ES-I3 (cell line): ENCODE measurements around the gene ID3.

Experiments
- H3K36me3 ChIP-seq: 2 replicates; pipeline ENCODE4 v1.6.1; 2013; ENCODE audit warnings: mild to moderate bottlenecking, low read length, control low read depth, moderate library complexity; ENCODE audit not compliant: insufficient read depth
- H3K4me1 ChIP-seq: 2 replicates; pipeline ENCODE4 v1.6.1; 2013; ENCODE audit warnings: mild to moderate bottlenecking, control low read depth, low read length; ENCODE audit not compliant: insufficient read depth
- H3K9ac ChIP-seq: 2 replicates; pipeline ENCODE4 v1.6.1; 2013; ENCODE audit warnings: low read depth, mild to moderate bottlenecking, low read length, moderate library complexity
- H3K9me3 ChIP-seq: 2 replicates; pipeline ENCODE4 v1.6.1; 2013; ENCODE audit warnings: mild to moderate bottlenecking, low read length, moderate library complexity; ENCODE audit not compliant: control insufficient read depth, insufficient read depth

ID3 gene

DNA sequence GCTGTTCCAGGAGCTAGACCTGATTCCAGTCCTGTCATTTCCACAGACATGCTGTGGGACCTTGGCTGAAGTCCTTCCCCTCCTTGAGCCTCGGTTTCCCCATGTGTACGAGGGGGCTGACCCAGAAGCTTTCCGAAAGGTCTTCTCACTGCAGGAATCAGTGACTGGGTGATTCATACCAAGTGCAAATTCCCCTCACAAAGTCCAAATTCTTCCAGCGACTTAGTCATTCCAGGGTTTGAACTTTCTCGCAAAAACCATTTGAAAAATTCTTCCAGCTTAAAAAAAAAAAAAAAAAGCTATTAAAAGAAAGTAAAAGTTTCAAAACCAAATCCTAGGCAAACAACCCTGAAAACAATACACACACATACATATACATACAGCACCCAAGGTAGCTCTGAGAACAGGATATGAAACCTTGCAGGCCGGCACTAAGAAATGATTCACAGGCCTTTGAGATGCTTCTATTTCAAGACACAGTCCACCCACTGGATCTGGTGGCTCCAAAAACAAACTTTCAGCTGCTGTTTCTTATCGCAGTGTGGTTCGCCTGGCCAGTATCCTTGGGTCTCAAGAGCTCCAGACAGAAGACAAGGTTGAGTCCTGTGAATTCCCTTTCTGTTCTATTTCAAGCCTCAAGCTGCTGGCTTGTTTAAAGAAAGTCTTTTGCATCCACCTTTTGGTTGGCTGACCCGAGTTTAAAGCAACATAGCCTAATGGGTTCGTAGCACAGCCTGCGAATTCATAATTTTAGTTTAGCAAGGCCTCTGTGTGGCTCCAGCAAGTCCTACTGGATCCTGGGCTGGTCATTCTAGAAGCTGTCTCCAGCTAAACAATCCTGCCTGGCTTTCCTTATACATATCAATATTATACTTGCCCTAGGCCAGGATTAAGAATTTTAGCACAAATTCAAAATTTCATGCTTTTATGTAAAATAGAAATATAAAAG, 18.0 kb upstream of the ID3 start:
- no peaks in the 10 kb centered on the region for H3K36me3 ChIP-seq
- no peaks in the 10 kb centered on the region for H3K9me3 ChIP-seq
- H3K4me1 ChIP-seq: peaks cover 12% of the 10 kb centered on the region
- H3K9ac ChIP-seq: no peak overlapping the region

DNA sequence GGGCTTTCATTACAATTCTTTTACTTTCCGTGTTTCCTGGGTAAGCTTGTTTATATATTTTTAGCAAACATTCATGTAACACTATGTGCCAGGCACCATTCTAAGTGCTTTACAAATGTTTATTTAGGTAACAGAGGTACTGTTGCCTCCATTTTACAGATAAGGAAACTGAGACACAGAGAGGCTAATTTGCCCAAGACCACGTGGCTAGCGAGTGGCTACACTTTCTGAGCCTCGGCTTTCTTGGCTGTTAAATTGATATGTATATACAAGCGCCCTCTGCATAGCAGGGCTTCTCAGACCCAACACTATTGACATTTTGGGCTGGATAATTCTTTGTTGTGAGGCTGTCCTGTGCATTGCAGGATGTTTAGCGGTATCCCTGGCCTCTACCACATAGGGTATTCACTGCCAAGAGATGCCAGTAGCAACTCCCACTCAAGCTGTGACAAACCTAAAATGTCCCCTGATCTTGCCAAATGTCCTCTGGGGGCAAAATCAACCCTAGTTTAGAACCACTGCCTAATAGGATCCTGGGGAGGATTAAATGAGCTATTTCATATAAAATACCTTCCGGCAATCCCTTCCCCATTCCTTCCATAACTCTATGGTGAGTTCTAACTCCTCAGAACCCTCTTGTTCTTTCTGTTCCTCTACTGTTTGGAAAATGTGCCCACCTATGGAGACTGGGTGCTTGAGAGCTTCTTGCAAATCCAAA, 17.2 kb upstream of the ID3 start:
- Histone ChIP-seq H3K9ac (no peak overlapping the region), H3K36me3 (no peaks in the 10 kb centered on the region), H3K9me3 (no peaks in the 10 kb centered on the region), H3K4me1 (peaks cover 12% of the 10 kb centered on the region)

DNA sequence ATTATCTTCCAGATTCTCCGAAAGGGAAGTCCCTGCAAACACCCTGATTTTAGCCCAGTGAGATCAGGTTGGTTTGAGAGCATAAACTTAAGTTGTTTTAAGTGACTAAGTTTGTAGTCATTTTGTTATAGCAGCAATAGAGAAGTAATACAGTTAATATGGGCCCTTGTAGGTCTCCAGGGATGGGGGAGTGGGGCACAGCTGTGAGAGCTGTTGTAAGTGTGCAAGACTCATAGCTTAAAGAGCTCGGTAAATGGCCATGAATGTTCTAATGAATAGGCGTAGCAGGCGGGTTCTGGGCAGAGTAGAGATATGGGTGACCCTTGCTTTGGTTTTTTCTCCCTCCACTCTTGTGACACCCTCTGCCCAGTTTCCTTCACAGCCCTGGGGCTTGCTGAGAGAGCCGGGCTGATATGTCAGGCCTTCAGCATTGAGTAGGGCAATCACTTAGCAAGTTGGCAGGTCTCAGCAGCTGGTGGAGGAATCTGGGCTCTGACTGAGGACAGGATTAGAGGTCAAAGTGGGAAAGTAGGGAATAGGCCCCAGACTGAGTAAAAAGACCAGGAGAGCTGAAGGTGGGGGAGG, 16.0 kb upstream of the ID3 start:
- Histone ChIP-seq H3K36me3 (no peaks in the 10 kb centered on the region), H3K9me3 (no peaks in the 10 kb centered on the region), H3K9ac (no peak overlapping the region), H3K4me1 (peaks cover 12% of the 10 kb centered on the region)

DNA sequence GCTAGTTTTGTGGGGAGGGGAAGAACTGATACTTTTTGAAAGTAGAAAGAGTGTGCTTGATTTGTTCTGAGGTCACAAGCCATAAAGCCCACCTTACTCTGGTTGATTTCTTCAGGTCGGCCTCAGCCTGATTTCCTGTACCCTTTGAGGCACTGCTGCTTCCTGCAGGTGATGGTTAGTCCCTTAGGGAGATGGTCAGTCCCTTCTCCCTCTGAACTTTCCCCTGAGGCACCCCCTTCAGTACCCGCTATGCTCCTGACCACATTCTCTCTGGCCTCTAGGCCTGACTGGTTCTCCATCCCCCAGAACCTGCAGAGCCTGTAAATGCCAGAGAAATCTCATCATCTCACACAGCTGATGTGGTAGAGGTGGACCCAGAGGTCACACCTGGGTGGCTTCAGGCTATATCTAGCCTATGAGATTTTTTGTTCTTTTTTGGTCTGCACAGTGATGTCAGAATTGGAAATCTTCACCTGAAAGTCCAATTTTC, 15.0 kb upstream of the ID3 start:
- no peaks in the 10 kb centered on the region for H3K9me3 ChIP-seq
- no peak overlapping the region for H3K9ac ChIP-seq
- peaks cover 17% of the 10 kb centered on the region for H3K4me1 ChIP-seq
- H3K36me3 ChIP-seq: no peaks in the 10 kb centered on the region

DNA sequence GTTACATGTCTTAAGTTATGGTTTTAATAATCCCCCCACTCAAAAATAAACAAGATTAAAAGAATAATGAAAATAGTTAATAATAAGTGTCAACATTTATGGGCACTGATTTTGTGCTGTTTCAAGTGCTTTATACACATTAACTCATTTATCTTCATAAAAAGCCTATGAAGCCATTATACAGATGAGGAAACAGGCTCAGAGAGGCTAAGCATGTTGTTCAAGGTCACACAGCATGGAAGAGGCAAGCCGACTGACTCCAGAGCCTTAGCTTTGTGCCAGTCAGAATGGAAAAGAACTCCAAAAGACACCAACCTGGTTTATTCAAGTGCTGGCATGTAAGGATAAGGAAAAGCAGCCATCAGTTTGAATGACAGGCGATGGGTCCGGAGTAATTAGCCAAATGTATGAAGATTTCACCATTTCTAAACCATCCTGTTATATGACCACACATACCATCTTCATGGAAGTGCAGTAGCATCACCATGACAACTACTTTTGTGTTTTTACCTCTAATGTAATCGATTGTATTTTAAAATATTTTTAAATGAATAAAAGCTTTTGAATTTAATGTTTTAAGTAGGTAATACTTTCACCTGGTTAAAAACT, 14.4 kb upstream of the ID3 start:
- H3K9me3 ChIP-seq: no peaks in the 10 kb centered on the region
- H3K36me3 ChIP-seq: no peaks in the 10 kb centered on the region
- H3K9ac ChIP-seq: no peak overlapping the region
- peaks cover 23% of the 10 kb centered on the region for H3K4me1 ChIP-seq

DNA sequence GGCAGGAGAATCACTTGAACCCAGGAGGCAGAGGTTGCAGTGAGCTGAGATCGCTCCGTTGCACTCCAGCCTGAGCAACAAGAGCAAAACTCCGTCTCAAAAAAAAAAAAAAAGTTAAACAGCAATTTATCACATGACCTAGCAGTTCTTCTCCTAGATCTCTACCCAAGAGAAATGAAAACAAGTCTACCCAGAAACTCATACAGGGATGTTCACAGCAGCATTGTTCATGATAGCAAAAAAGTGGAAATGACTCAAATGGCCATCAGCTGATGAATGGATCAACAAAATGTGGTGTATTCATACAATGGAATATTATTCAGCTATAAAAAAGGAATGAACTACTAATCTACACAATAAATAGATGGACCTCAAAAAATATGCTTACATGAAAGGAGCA, 12.2 kb upstream of the ID3 start:
- no peaks in the 10 kb centered on the region for H3K36me3 ChIP-seq
- H3K4me1 ChIP-seq: peaks cover 14% of the 10 kb centered on the region; the same call in 1 of the 2 replicates
- no peaks in the 10 kb centered on the region for H3K9me3 ChIP-seq
- no peak overlapping the region for H3K9ac ChIP-seq

DNA sequence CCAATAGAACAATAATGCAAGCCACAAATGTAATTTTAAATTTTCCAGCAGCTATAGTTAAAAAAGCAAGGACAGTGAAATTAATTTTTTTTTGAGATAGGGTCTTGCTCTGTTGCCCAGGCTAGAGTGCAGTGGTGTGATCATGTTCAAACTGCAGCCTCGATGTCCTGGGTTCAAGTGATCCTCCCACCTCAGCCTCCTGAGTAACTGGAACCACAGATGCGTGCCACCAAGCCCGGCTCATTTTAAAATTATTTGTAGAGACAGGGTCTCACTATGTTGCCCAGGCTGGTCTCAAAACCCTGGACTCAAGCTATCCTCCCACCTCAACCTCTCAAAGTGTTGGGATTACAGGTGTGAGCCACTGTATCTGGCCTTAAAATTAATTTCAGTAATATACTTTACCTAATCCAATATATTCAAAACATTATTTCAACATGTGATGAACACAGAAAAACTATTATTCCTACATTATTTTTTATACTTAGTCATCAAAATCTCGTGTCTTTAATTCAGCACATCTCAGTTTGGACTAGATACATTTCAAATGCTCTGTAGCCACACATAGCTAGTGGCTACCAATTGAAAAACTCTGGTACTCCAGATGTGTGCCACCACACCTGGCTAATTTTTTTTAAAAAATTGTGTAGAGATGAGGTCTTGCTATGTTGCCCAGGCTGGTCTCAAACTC, 10.8 kb upstream of the ID3 start:
- peaks cover 14% of the 10 kb centered on the region; the same call in 1 of the 2 replicates for H3K4me1 ChIP-seq
- H3K9ac ChIP-seq: no peak overlapping the region
- H3K36me3 ChIP-seq: no peaks in the 10 kb centered on the region
- no peaks in the 10 kb centered on the region for H3K9me3 ChIP-seq

DNA sequence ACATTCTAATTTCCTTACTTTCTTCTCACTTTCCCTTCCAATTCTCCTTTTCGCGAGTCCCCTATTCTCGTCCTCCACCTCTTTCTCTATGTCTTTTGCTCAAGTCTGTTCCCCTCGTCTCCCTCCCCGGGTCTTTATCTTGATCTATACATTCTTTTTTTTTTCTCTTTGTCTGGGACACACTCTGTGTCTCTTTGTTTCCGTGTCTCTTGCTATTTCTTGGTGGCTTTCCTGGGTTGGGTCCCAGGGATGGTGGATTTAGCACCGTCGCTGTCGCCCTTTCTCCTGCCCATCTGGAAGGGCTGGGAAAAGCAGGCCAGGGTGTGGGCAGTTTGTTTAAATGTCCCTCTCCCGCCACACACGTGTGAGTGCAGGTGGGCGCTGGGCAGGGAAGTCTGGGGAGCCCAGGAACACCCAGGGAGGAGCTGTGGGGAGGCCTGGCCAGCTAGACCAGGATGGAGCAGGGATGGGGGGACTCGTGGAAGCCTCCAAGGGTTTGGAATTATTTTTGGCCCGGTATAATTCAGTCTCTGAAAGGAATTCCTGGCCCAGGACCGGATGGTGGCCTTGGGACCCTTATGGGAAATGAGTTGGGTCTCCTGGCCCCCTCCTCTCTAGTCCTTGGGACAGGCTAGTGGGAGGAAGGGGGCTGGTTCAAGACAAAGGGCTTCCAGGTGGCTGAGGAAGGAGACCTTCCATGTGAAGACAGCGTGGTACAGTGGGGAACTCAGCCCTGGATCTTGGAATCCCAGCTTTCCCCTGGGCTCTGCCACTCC, 9.5 kb upstream of the ID3 start:
- H3K9me3 ChIP-seq: no peaks in the 10 kb centered on the region
- peak overlapping the region; percentile 72 for H3K9ac ChIP-seq
- H3K4me1 ChIP-seq: peaks cover 18% of the 10 kb centered on the region; the same call in 1 of the 2 replicates
- H3K36me3 ChIP-seq: no peaks in the 10 kb centered on the region

DNA sequence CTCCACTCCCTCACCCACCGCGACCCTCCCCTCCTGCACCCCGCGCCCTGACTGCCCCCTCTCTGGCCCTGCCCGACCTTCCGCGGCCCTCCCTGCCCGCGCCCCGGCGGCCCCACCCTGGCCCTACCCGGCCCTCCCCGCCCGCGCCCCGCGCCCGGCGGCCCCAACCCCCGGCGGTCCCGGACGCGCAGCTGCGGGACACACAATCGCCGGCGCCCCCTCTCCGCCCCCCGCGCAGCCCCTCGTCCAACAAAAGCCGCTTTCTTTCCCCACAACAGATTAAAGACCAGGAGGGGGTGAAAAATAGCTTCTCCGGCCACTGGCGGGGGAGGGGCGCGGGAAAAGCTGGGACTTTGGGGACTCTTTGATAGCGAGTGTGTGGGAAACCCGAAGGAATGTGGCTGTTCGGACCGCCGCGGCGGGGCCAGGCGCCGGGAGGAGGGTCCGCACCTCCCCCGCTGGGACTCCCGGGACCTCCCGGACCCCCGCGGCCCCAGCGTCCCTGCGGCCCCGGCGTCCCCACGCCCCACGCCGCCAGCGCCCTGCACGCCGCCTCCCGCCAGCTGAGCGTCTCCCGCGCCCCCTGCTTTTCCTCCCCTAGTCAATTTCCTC, 8.8 kb upstream of the ID3 start:
- Histone ChIP-seq H3K9me3 (no peaks in the 10 kb centered on the region), H3K4me1 (peaks cover 20% of the 10 kb centered on the region; the same call in 1 of the 2 replicates), H3K36me3 (no peaks in the 10 kb centered on the region), H3K9ac (peak overlapping the region; percentile 72)

DNA sequence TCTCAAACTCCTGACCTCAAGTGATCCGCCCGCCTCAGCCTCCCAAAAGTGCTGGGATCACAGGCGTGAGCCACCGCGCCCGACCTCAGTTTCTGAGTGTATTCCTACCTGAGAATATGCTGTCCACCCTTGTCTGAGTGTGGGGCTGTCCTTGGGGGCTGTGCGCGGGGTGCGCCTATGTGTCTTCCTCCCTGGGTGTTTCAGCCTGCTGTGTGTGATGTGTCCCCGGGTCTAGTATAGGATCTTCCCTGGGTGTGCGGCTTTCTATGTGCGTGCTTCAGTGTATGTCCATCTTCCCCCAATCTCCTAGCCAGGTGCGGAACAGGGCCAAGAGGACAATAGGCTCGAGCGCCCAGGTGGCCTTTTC, 8.3 kb upstream of the ID3 start:
- H3K4me1 ChIP-seq: peaks cover 22% of the 10 kb centered on the region; the same call in 1 of the 2 replicates

DNA sequence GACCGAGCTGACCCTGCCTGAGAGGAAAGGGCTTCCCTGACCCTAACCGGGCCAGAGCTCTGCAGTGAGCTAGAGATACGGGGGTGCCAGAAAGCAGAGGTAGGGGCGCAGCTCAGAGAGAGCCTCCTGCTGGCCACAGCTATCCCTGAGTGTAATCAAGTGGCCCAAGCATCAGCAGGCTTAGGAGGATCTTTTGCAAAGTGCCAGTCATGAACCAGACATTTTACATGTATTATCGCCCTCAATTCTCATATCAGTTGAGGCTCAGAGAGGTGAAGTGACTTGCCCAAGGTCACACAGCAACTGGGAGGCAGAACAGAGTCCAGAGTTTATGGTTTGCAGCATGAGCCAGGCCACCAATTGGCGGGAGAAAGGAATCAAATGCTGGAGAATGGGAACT, 7.0 kb upstream of the ID3 start:
- no peak overlapping the region for H3K9ac ChIP-seq
- H3K36me3 ChIP-seq: no peaks in the 10 kb centered on the region
- no peaks in the 10 kb centered on the region for H3K9me3 ChIP-seq
- peaks cover 31% of the 10 kb centered on the region for H3K4me1 ChIP-seq

More for the DNA sequence above, 8.3 kb upstream of the ID3 start:
- Histone ChIP-seq H3K9ac (peak overlapping the region; percentile 31; the same call in 1 of the 2 replicates), H3K9me3 (no peaks in the 10 kb centered on the region), H3K36me3 (no peaks in the 10 kb centered on the region)

DNA sequence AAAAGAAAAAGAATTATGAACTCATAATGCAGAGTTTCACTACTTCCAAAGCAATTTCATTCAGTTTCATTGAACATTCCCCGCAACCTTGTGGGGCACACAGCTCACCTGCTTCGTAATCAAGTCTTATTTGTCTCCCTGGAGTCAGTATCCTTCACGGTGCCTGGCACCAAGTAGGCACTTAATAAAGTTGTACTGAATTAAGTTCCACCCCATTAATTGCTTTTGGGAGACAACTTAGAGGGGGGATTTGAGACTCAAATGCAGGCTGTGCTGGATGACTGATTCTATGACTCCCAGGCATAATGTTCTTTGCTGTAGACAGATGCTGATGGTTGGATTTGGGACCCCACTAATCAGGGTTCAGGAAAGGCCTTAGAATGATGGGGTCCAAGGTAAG, 6.5 kb upstream of the ID3 start:
- no peaks in the 10 kb centered on the region for H3K9me3 ChIP-seq
- H3K9ac ChIP-seq: no peak overlapping the region
- peaks cover 36% of the 10 kb centered on the region for H3K4me1 ChIP-seq
- no peaks in the 10 kb centered on the region for H3K36me3 ChIP-seq
